ENCODE measurements around the gene EVI5. TPM values are rescaled to one million over a fixed set of nuclear protein-coding genes. Genes with fewer than 3 reads are reported as not detected.
A peak's percentile ranks its signal among the peaks of the same experiment; 100 is the strongest.

EVI5 gene
- polyA plus RNA-seq, 4 donors = 3.2 to 16.5 (median 5.4) TPM

DNA sequence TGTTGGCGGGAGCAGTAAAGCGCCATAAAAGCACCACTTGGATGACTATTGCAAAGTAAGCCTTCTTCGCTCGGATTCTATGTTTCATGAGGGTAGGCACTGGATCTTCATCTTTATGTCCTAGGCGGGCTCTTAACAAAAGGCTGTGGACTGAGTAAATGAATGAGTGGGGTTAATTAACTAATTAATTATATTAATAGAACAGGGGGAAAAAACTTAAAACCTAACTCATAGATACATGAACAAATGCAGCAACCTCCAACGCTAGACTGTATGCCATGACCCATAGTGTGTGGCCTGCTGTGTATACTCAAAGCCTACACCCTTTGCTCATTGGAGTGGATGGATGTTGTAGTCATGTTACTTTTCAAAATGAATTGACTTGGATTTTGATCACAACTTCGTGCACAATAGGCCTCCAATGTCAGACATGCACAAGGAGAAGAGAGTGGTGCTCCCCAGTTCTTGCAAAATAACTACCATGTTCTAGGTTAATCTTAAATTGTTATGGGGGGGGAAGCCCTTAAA lies 297.8 kb downstream of the EVI5 start:
- WGBS, 3 donors = 26 to 41% (median 40%) methylated on average over 7 of the region's 7 CpGs
- Histone ChIP-seq H3K36me3 (ENCODE audit: control insufficient read depth in 3 of 3, insufficient read depth in 2 of 3, low read depth in 1 of 3, low read length in 3 of 3) (no peaks in the 10 kb centered on the region), H3K27ac (ENCODE audit: low read depth in 1 of 3, low read length in 2 of 3) (peak overlapping the region in 2 of 3 donors; percentile 78 to 81), H3K9me3 (ENCODE audit: control insufficient read depth in 2 of 2, insufficient read depth in 1 of 2, low read depth in 1 of 2, low read length in 1 of 2) (no peaks in the 10 kb centered on the region), H3K4me1 (ENCODE audit: control insufficient read depth in 3 of 3, insufficient read depth in 2 of 3, low read depth in 1 of 3, low read length in 2 of 3) (peaks cover 0 to 36% (median 7%) of the 10 kb centered on the region in 3 donors), H3K4me3 (ENCODE audit: low read depth in 1 of 3, low read length in 3 of 3) (peak overlapping the region in 2 of 3 donors; percentile 7 to 58), H3K27me3 (ENCODE audit: control insufficient read depth in 3 of 3, insufficient read depth in 3 of 3, low read length in 3 of 3) (peaks cover 0 to 71% (median 13%) of the 10 kb centered on the region in 3 donors)
- no peak for DNase-seq
- FAIRE-seq = no peak

DNA sequence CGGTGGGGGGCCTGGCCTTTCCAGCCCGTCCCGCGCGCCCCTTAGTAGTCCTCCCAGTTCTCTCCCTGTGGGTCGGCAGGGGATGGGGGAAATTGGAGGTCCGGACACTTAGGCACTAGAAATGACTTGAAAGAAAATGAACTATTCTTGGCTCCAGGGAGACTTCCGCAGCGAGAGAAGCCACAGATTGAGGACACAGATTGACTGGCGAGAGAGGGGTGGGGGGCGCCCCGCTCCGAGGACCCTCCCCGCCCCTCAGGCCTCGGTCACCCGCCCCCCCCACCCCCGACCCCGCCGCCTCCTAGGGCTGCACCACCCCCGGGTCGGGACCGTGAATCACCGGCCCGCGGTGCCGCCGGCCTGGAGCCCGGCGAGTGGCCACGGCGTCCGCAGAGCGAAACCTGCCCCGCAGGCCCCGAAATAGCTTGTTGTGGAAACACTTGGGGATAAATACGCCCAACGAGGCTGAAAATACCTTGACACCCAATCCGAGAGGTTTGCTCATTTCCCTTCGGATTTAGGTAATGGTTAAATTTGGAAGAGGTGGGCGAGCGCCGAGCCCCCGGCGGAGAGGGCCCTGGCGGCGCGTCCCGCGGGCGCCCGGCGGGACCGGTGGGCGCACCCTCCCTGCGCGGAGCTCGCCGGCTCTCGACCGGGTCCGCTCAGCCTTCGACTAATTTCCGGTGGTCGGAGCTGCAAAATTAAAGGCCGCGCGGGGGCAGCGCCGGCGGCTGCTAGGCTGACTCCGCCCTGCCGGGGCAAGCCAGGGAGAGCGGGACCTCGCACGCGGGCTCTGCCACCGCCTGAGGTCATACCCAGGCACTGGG lies 298.4 kb downstream of the EVI5 start, which contains the start of gene GFI1:
Gene GFI1, minus strand, starts transcription at position 675 of the 827 bp plus-strand sequence. CDS start 3,438 bp downstream, outside the sequence.
- FAIRE-seq (no peak), DNase-seq (peak; percentile 46 to 48)
- 0 to 1% (median 1%) methylated on average over 71 to 77 of the region's 77 CpGs for WGBS, 3 donors
- H3K9me3 ChIP-seq (ENCODE audit: control insufficient read depth in 2 of 2, insufficient read depth in 1 of 2, low read depth in 1 of 2, low read length in 1 of 2) = no peaks in the 10 kb centered on the region
- H3K27me3 ChIP-seq (ENCODE audit: control insufficient read depth in 3 of 3, insufficient read depth in 3 of 3, low read length in 3 of 3) = peaks cover 0 to 78% (median 17%) of the 10 kb centered on the region in 3 donors
- H3K4me1 ChIP-seq (ENCODE audit: control insufficient read depth in 3 of 3, insufficient read depth in 2 of 3, low read depth in 1 of 3, low read length in 2 of 3) = peaks cover 0 to 43% (median 7%) of the 10 kb centered on the region in 3 donors
- peak within 1 kb of the TSS in 2 of 3 donors; percentile 81 to 87 for H3K27ac ChIP-seq (ENCODE audit: low read depth in 1 of 3, low read length in 2 of 3)
- no peaks in the 10 kb centered on the region for H3K36me3 ChIP-seq (ENCODE audit: control insufficient read depth in 3 of 3, insufficient read depth in 2 of 3, low read depth in 1 of 3, low read length in 3 of 3)
- peak within 1 kb of the TSS; percentile 38 to 58 (median 46) for H3K4me3 ChIP-seq (ENCODE audit: low read depth in 1 of 3, low read length in 3 of 3)

DNA sequence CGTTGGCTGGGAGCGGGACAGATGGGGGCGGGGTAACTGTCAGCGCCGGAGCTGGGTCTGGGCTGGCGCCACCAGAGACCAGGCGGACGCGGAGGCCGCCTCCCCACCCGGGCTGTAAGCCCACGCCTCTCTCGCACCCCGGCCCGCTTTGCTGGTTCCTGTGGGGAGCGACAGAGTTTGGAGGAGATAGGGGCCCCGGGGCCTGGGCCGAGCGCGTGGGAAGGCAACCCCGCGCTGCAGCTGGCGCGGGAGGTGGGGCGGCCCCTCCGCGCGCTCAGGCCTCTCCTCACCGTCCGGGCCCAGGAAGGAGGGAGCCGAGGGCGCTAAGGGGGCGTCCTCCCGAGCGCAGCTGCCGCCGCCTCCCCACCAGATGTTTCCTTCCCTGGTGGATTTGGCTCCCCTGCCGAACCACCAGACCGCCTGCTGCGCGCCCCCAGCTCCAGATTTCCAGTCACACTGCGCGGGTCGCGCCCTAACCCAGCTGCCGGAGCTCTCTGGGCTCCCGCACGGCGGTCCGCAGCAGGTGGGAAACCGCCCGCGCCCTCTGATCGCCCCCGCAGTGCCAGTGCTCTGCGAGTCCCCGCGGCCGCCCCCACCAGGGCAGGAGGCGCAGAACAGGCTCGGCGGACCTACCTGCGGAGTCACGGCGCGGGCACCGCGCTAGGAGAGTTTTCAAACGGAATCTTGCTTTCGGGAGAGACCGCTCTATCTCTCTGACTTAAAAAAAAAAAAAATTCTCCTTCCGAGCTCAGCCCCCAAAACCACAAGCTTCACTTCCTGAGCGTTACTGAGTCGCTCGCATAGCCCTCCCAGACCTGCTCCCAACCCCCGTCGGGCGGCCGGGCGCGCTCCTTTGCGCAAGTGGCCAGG lies 299.3 kb downstream of the EVI5 start:
- DNase-seq (peak; percentile 51 to 74), FAIRE-seq (no peak)
- 0 to 1% (median 1%) methylated on average over 55 to 82 of the region's 82 CpGs for WGBS, 3 donors

DNA sequence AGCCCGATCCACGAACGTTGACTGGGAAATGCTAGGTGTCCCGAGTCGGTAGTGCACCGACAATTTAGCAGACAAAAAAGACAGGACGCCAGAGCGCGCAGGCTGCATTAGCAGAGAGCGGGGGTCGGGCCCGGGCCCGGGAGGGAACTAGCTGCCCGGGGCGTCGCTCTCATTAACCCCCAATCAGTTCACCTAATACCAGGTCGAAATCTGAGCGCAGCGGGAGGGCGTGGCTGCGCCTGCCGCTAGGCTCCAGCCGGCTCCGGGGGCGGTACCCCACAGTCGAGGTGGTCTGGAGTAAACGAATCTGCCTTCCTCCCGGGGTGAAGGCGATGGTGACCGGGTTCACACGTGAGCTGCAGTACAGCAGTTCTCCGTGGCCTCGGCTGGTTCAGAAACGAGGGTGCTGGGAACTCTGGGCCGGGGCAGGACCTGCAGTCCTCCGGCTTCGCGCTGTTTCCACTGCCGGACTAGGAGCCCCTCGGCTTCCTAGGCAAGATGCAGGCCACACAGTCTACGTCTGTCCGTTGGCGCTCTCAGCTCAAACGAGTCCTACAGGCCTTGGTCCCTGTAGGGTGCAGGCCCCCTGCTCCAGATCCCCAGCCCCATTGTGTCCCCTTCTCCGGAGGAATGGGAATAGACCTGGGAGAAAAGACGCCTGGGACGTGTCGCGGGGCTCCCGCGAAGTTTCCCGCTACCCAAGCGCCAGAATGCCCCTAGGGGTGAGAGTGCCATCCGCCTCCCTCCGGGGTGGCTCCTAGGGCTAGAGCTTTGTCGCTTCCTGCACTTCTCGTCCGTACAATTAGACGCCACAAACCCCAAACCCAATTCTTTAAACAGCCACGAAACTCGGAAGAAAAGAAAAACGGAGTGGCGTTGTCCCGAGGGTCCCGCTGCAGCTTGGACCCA lies 300.2 kb downstream of the EVI5 start:
- H3K9me3 ChIP-seq (ENCODE audit: control insufficient read depth in 2 of 2, insufficient read depth in 1 of 2, low read depth in 1 of 2, low read length in 1 of 2) = peaks cover 0 to 5% of the 10 kb centered on the region in 2 donors
- H3K27ac ChIP-seq (ENCODE audit: low read depth in 1 of 3, low read length in 2 of 3) = peak overlapping the region in 2 of 3 donors; percentile 80 to 87
- peak overlapping the region; percentile 38 to 58 (median 46) for H3K4me3 ChIP-seq (ENCODE audit: low read depth in 1 of 3, low read length in 3 of 3)
- FAIRE-seq = no peak
- H3K36me3 ChIP-seq (ENCODE audit: control insufficient read depth in 3 of 3, insufficient read depth in 2 of 3, low read depth in 1 of 3, low read length in 3 of 3) = no peaks in the 10 kb centered on the region
- DNase-seq = peak in 1 of 2 donors; percentile 62
- H3K4me1 ChIP-seq (ENCODE audit: control insufficient read depth in 3 of 3, insufficient read depth in 2 of 3, low read depth in 1 of 3, low read length in 2 of 3) = peaks cover 0 to 50% (median 7%) of the 10 kb centered on the region in 3 donors
- WGBS, 3 donors = 1 to 2% (median 1%) methylated on average over 62 to 65 of the region's 65 CpGs
- H3K27me3 ChIP-seq (ENCODE audit: control insufficient read depth in 3 of 3, insufficient read depth in 3 of 3, low read length in 3 of 3) = peaks cover 5 to 94% (median 26%) of the 10 kb centered on the region in 3 donors

More for the DNA sequence above, 299.3 kb downstream of the EVI5 start:
- H3K27ac ChIP-seq (ENCODE audit: low read depth in 1 of 3, low read length in 2 of 3) = peak overlapping the region in 2 of 3 donors; percentile 81 to 87
- no peaks in the 10 kb centered on the region for H3K36me3 ChIP-seq (ENCODE audit: control insufficient read depth in 3 of 3, insufficient read depth in 2 of 3, low read depth in 1 of 3, low read length in 3 of 3)
- H3K4me3 ChIP-seq (ENCODE audit: low read depth in 1 of 3, low read length in 3 of 3) = peak overlapping the region; percentile 38 to 58 (median 46)
- H3K4me1 ChIP-seq (ENCODE audit: control insufficient read depth in 3 of 3, insufficient read depth in 2 of 3, low read depth in 1 of 3, low read length in 2 of 3) = peaks cover 0 to 50% (median 7%) of the 10 kb centered on the region in 3 donors
- H3K9me3 ChIP-seq (ENCODE audit: control insufficient read depth in 2 of 2, insufficient read depth in 1 of 2, low read depth in 1 of 2, low read length in 1 of 2) = no peaks in the 10 kb centered on the region
- H3K27me3 ChIP-seq (ENCODE audit: control insufficient read depth in 3 of 3, insufficient read depth in 3 of 3, low read length in 3 of 3) = peaks cover 3 to 86% (median 21%) of the 10 kb centered on the region in 3 donors

- Histone ChIP-seq H3K4me3 (ENCODE audit: low read depth in 1 of 3, low read length in 3 of 3) (peak overlapping the region; percentile 38 to 58 (median 46)), H3K4me1 (ENCODE audit: control insufficient read depth in 3 of 3, insufficient read depth in 2 of 3, low read depth in 1 of 3, low read length in 2 of 3) (peaks cover 0 to 50% (median 7%) of the 10 kb centered on the region in 3 donors), H3K27ac (ENCODE audit: low read depth in 1 of 3, low read length in 2 of 3) (peak overlapping the region in 2 of 3 donors; percentile 51 to 87), H3K36me3 (ENCODE audit: control insufficient read depth in 3 of 3, insufficient read depth in 2 of 3, low read depth in 1 of 3, low read length in 3 of 3) (no peaks in the 10 kb centered on the region), H3K27me3 (ENCODE audit: control insufficient read depth in 3 of 3, insufficient read depth in 3 of 3, low read length in 3 of 3) (peaks cover 5 to 94% (median 26%) of the 10 kb centered on the region in 3 donors), H3K9me3 (ENCODE audit: control insufficient read depth in 2 of 2, insufficient read depth in 1 of 2, low read depth in 1 of 2, low read length in 1 of 2) (peaks cover 0 to 7% of the 10 kb centered on the region in 2 donors)
- peak in 1 of 2 donors; percentile 57 for DNase-seq
- 1 to 2% (median 1%) methylated on average over 49 to 56 of the region's 56 CpGs for WGBS, 3 donors
- no peak for FAIRE-seq
These were observed 301.1 kb downstream of the EVI5 start for GRCh38 chr1:92483610-92484471.

DNA sequence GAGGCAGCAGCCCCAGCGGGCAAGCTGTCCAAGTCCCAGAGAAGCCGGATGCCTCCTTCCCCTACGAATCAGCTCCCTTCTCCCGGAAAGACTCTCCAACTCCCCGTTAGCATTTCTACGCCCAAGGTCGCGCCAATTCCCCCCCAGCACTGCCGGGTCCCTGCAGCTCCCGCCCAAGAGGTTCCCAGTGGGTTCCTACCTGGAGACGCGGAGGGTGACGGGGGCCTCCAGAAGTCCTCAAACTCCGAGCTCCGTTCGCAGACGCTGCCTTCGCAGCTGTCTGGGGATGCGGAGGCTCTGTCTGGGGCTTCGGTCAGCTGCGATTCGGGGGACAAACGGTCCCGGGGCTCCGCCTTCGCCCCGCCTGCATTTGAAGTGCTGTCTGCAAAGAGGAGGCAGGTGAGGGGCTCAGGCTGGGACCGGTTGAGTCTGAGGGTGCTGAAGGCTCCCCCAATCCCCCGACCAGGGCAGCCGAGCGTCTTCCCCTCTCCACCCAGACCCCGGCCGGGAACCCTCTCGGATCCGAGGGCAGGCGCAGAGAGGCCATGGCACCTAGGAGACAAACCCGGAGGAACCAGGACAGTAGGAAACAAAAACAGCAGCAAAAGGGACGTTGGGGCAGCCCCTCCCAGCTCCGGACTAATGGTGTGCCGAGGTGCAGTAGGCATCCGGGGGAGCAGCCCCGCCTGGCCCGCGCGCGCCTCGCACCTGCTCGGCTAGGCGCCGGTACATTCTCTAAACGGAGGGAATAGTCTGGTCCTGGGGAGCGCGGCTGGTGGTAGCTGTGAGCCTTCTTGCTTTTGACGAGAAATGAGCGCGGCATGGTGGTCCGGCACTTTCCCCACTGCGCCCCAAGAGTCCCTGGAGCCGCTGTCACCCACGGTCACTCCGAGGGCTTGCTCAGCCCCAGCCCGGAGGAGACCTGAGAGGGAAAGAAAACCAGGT lies 302.0 kb downstream of the EVI5 start:
- Histone ChIP-seq H3K27me3 (ENCODE audit: control insufficient read depth in 3 of 3, insufficient read depth in 3 of 3, low read length in 3 of 3) (peaks cover 5 to 97% (median 26%) of the 10 kb centered on the region in 3 donors), H3K36me3 (ENCODE audit: control insufficient read depth in 3 of 3, insufficient read depth in 2 of 3, low read depth in 1 of 3, low read length in 3 of 3) (no peaks in the 10 kb centered on the region), H3K9me3 (ENCODE audit: control insufficient read depth in 2 of 2, insufficient read depth in 1 of 2, low read depth in 1 of 2, low read length in 1 of 2) (peaks cover 0 to 7% of the 10 kb centered on the region in 2 donors), H3K4me3 (ENCODE audit: low read depth in 1 of 3, low read length in 3 of 3) (peak overlapping the region; percentile 38 to 58 (median 46)), H3K27ac (ENCODE audit: low read depth in 1 of 3, low read length in 2 of 3) (peak overlapping the region in 2 of 3 donors; percentile 50 to 87), H3K4me1 (ENCODE audit: control insufficient read depth in 3 of 3, insufficient read depth in 2 of 3, low read depth in 1 of 3, low read length in 2 of 3) (peaks cover 0 to 50% (median 7%) of the 10 kb centered on the region in 3 donors)
- 2 to 3% (median 2%) methylated on average over 62 of the region's 62 CpGs for WGBS, 3 donors
- FAIRE-seq (no peak), DNase-seq (peak in 1 of 2 donors; percentile 49)
